COLO829 (cell line): ENCODE results near the gene KIF25.
"Not testable (repeated sequence)": the region's sequence is repeated elsewhere in the genome, so short reads cannot be mapped to it uniquely, and the experiment has no call there.

ENCODE experiments used
- DNase-seq: peaks from one replicate; pipeline ENCODE4 v3.0.0; 2012; ENCODE audit warnings: low spot score

Gene KIF25

DNA sequence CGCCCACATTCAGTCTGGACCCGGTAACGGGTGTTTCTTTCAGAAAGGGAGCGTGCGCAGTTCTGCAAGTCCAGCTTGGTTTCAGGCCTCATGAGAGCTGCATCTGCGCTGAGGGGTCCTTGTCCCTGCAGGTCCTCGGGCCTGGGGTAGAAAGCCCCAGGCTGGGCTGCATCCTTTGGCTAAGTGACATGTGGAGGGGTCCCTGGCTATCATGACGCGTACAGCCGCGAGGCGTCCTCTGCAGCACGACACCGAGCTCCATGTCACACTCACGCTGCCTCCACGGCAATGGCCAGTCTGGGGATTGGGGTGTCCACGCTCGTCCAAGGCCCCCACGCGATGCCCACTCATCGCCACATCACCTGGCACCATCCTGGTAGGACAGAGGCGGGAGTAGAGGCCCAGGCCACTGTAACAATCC lies 1.7 kb upstream of the KIF25 start:
- DNase-seq = no peak

DNA sequence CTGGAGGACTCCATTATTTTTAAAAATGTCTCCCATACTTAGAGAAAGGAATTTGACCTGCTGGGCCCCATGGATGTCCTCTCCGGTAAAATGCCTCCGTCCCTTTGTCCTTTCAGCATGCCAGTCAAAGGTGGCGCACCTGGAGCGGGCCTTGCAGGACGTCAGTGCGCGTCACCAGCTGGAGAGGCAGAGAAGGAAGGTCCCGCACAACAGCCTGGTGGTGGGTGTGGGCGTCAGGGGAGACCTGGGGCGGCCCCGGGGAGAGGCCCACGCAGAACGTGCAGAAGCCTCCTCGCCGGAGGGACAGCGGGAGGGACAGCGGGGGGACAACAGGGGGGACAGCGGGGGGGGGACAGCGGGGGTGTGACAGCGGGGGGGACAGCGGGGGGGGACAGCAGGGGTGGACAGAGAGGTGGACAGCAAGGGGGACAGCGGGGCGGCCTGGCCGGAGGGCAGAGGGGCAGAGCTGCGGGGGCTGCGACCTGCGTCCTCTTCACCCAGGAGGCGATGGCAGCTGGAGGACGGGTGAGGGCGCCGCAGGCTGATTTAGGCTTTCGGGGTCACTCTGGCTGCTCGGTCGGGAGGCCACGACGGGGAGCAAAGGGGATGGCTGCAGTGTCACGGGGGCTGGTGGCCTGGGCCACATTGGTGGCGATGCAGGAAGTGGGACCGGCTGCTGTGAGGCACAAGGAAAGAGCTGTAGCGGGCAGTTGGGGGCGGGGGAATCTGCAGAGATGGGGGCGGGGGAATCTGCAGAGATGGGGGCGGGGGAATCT lies 859 bp upstream of the KIF25 start:
- no peak for DNase-seq

DNA sequence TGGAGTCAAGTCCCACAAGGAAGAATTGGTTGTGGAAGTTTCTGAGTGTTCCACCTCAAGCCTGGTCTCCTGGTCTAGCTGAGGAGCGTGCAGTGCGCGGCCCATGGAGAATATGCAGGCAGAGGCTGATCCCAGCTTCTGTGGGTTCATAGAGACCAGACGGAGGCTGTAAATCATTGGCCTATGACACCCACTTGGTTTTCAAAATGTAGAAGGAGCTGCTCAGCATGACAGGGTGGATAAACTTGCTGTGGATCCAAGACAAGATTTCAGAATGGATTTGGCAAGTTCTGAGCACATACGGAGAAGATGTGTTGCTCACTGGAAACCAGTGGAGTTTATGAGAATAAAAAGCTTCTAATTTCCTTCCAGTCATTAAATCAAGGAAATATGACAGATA lies 744 bp downstream of the KIF25 start:
- DNase-seq = no peak

DNA sequence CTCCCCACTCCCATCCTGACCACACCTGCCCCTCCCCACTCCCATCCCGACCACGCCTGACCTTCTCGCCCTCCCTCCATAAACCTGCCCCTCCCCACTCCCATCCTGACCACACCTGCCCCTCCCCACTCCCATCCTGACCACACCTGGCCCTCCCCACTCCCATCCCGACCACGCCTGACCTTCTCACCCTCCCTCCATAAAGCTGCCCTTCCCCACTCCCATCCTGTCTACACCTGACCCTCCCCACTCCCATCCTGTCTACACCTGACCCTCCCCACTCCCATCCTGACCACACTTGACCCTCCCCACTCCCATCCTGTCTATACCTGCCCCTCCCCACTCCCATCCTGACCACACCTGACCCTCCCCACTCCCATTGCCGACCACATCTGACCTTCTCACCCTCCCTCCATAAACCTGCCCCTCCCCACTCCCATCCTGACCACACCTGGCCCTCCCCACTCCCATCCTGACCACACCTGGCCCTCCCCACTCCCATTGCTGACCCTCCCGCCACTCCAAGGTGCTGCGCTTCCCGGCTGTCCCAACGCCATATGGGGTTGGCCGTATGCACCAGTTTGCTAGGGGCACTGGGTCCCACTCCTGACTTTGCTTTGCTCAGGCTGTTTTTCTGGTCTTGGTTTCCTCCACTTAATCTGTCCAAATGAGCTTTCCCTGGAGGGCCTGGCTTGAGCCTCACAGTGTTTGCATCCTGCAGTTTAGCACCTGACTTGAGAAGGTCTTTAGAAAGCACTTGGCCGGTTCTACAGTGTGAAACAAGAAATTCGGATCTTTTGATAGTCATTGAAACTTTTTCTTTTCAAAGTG lies 2.9 kb downstream of the KIF25 start:
- no peak for DNase-seq

DNA sequence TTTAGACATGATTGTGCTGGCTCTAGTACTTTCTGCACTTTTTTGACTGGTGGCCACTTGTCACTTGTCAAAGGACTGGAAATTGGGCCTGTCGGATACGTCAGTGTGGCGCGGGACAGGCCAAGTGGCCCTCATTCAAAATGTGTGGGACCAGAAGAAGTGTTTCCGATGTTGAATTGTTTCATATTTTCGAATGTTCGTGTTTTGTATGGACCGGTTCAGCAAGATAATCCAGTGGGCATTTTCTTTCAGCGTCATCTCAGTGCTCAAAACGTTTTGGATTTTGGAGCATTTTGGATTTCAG lies 3.5 kb downstream of the KIF25 start:
- no peak for DNase-seq

DNA sequence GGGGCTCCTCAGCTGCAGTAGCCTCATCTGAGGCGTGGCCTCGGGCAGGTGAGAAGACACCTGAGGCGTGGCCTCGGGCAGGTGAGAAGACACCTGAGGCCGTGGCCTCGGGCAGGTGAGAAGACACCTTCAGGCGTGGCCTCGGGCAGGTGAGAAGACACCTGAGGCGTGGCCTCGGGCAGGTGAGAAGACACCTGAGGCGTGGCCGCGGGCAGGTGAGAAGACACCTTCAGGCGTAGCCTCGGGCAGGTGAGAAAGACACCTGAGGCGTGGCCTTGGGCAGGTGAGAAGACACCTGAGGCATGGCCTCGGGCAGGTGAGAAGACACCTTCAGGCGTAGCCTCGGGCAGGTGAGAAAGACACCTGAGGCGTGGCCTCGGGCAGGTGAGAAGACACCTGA lies 4.0 kb downstream of the KIF25 start:
- not testable (repeated sequence) for DNase-seq

DNA sequence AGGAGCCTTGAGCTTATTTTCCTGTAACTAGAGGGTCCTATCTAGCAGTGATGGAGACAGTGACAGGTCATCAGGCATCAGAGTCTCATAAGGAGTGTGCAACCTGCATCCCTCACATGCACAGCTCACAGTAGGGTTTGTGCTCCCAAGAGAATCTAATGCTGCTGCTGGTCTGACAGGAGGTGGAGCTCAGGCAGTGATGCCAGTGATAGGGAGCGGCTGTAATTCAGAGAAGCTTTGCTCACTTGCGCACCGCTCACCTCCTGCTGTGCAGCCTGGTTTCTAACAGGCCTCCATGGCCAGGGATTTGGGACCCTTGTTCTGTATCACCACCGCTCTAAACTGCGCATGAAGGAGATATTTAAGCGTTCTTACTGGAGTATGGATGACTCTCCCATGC lies 5.3 kb downstream of the KIF25 start:
- no peak for DNase-seq

DNA sequence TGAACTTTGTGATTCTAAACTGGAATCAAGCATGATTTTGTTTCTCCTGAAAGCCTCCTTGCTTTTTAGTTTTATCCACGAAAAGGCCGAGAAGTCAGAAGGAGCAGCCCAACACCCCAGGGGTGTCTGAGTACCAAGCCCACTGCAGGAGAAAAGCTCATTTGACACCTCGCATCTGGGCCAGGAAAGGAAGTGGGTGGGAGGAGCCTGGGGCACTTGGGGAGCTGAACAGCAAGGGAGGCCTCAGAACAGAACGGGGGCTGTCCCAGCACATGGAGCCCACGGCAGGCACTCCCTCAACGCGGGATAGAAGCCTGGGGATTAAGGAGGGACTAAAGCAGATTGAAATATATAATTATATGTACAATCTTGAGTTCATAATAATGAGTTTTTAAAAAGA lies 6.6 kb downstream of the KIF25 start:
- DNase-seq = no peak

DNA sequence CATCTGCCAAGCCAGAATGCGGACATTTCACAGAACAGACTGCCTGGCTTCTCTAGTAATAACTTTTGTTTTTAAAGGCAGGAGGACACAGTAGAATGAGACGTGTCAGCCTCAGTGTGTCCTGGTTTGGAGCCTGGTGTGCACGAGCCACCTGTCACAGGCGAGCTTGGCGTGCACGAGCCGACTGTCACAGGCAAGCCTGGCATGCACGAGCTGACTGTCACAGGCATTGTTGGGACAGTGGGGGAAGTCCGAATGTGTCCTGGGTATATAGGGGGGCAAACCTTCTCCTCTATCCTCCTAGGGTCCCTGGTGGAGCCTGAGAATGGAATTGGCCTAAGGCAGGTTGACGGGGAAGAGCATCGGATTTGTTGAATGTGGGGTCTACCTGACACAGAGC lies 7.5 kb downstream of the KIF25 start:
- no peak for DNase-seq

DNA sequence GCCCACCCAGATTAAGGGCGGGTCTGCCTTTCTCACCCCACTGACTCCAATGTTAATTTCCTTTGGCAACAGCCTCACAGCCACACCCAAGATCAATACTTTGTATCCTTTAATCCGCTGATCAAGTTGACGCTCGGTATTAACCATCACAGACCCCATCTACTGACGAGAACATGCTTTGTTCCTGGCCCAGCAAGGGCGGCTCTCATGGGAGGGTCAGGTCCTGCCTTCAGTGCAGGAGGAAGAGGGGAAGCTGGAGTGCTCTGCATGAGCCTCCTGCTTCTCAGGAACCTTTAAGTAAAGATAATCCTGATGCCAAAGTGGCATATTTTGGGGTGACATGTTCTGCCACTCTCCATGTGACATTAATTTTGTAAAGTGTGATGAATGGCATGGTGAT lies 8.3 kb downstream of the KIF25 start:
- no peak for DNase-seq

DNA sequence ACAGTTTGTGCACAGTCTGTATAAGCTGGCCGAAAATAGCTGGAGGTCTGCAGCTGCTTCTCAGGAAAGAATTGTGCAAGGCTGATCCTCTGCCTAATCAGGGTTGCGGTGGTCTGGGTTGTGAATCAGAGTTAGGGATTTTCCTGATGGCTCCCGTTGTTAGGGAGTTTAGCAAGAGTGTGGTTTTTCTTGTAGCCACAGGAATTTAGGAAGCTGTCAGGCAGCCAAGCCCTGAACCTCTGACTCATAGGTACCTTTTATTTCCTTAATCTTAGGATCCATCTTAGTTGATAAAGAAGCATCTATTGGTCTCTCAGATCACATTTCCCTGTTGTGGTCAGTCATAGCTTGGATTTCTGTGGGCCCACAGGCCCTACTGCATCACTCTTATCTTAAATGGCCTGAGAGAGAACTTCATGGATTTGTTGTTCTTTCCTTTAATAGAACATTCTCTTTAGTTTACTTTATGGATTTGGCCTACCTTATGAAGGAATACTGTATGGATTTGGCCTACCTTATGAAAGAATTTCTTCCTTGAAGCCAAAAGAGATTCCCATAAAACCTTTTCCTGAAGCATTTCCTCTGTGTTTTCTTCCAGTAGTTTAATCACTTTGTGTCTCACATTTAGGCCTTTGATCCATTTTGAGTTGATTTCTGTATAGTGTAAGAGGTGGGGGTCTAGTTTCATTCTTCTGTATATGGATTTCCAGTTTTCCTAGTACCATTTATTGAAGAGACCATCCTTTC lies 10.3 kb downstream of the KIF25 start:
- peak; percentile 60 for DNase-seq

DNA sequence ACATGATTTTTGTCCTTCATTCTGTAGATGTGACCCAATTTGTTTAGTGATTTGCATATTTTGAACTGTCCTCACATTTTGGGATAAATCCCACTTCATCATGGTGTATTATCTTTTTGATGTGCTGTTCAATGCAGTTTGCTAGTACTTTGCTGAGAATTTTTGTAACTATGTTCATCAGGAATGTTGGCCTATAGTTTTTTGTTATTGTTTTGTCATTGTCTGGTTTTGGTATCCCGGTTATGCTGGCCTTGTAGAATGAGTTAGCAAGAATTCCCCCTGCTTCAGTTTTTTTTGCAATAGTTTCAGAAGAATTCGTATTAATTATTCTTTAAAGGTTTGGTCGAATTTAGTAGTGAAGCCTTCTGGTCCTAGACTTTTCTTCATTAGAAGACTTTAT lies 11.9 kb downstream of the KIF25 start:
- no peak for DNase-seq

DNA sequence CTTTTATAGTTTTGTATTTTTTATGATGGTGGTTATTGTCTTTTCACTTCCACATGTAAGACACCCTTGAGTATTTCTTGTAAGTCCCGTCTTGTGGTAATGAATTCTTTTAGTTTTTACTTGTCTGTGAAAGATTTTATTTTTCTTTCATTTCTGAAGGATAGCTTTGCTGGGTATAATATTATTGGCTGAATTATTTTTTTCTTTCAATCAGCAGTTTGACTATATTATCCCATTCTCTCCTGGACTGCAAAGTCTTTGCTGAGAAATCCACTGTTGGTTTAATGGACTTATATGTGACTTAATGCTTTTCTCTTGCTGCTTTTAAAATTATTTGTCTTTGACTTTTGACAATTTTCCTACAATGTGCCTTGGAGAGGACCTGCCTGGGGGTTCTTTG lies 13.8 kb downstream of the KIF25 start:
- DNase-seq = no peak

DNA sequence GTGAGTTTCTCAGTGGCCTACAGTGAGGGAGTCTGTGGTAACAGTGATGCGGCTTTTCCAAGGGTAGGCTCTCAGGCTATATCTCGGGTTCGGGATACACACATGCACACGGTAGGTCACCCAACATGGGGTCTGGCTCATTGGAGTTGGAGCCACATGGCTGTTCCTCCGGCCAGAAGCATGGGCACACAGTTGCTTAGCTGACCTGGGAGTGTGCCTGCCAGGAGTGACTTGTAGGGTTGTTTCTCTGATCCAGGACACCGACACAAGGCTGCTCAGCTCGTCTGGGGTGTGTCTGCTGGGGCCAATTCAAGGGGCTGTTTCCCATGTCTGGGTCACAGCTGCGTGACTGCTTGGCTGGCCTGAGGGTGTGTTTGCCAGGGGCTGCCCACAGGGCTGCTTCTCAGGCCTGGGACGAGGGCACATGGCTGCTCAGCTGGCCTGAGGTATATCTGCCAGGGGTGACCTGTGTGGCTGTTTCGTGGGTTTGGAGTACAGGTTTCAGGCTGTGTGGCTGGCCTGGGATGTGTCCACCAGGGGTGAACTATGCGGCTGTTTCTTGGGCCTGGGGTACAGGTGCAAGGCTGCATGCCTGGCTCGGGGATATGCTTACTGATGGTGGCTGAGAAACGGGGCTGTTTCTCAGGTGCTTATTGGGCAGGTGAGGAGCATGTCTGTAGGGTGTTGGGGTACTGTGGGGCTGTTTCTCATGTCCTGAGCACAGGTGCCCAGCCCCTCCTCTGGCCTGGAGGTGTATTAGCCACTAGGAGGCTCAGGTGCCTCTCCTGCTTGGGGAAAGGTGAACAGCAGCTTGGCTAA lies 15.2 kb downstream of the KIF25 start:
- no peak for DNase-seq

DNA sequence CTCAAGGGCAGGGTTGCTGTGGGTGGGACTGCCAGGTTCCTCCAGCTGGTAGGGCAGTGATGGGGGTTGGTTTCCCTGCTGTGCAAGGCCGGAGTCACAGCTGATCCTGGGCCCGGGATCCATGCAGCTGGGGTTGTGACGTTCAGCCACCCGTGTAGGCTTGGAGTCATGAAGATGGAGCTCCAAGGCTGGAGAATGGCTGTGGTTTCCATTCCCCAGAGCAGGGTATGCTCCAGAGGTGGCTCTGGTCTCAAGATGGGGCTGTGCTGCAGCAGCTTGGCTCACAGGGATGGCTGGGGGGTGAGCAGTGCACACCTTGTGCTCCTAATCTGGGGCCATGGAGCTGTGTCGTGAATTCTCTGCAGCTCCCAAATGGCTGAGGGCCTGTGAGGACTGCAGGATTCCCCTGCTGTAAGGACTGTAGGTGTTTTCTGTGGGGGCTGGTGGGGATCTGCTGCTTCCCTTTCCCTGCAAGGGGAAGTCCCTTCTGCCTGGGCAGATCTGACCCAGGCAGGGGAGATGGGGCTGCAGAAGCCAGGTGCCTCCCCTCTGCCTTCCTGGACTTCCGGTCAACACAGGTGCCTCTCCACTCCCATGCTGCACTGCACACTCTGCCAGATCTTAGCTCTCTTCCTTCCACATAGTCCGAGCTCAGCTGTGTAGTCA lies 15.9 kb downstream of the KIF25 start:
- no peak for DNase-seq

DNA sequence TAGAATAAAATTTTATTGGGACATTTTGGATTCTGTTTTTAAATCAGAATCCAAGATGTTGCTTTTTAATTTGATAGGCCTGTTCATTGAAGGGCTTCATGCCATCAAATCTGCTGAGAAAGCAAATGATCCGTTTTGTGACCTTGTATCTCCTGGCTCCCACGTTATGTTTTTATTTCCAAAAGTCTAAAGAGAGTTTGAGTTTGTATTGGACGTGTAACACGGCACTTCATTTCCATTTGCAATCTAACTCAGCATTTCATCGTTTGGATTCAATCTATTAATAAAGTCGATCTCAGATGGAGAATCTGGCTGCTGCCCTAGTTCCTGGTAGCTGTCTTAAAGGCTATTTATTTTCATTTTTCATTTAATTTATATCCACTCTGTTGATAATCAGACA lies 17.0 kb downstream of the KIF25 start:
- DNase-seq = no peak

DNA sequence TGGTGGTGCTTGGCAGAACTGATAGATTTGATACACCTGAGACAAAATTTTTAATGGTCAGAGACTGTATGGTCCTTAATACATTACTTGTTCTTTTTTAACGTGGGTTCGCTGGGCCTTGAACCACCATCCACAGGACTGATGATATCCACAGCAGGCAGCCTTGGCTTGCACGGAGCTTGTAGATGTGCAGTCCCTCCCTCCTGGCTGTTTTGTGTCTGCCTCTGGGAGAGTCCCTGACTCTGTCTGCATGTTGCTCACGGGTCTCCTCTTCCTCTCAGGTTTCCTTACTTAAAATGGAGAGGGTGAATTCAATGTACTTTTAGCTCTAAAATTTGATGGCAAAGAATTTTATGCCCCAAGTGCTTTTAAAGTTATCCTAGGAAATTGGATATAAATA lies 17.5 kb downstream of the KIF25 start:
- no peak for DNase-seq

DNA sequence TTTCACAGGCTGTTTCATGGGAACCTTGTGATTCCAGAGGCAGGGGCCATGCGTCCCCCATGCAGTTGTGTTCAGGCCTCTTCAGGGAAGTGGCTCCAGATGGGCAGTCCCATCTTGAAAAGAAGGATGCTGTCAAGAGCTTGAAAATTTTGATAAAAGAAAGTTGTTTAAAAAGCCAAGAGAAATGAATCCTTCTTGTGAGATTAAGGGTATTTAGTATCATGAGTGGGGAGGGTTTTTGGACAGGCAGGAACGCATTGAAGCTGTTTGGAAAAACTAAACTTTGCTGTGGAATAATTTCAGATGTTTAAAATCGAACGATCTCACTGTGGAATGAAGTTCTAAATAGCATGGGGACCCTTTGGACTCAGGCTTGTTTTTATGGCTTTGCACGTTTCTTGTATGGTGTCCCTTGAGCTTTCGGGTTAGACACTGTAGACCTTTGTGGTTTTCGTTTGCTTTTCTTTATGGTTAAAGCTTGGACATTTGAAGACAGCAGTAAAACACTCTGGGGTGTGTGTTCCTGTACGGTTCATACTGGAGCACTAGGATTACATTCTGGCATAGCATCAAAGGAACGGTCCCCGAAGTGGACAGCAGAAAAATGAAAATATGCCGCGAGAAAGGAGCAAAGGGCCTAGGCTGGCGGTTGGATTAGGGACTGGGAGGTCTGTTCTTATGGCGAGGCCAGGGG lies 18.2 kb downstream of the KIF25 start:
- no peak for DNase-seq

DNA sequence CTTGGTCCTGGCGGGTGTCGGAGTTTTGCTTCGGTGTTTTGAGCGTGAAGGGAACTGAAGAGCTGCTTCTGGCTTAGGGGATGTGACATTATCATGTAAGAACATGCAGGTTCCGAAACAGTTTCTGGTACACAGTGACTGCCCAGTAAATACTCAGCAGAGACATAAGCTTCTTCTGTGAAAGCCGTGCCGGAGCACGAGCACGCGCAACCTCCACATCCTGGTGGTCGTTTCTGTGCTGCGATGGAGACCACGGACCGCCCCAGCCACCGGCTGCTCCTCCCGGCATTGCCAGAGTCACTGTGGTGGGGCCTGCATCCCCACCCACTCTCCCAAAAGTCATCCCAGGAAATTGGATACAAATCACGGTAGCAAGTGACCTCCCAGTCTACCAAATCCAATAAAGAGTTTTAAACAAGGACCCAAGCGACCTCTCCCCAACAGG lies 18.7 kb downstream of the KIF25 start:
- no peak for DNase-seq

DNA sequence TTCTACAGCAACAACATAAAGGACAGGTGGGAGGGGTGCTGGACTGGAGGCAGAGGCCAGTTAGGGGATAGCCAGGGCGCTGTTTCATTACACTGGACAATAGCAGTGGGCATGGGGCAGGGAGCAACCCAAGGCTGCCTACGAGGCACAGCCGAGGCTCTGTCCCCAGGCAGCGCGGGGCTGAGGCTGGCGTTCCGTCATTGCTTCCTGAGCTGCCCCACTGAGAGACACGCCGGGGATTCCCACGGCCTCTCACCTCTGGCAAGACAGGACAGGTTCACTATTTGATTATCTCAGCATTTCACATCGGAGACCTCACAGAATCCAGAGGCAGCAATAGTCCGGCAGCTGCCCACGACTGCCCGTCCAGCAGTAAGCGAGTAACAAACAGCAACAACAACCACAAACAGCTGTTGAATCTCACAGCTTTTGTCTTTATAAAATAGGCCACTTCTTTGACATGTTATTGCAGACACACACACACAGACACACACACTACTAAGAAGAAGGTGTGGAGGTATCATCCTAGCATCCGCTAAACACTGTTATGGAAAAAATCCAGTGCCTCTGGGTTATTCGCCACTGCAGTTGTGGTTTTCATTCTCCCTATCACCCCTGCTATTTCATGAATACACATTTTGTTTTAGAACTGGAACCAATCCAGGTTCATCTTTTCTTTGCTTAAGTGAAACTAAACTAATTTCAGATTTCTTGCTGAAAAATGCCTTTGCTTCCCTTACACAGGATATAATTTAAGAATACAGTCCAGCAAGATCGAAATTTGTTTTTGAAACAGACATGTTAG lies 19.5 kb downstream of the KIF25 start:
- peak; percentile 84 for DNase-seq
